OCI-LY3 (cell line): ENCODE data around the gene FRMD4A.

Source experiments
- CTCF ChIP-seq: fragments of 200-600, 300-600 bp; sonication (generic); IDR thresholded peaks from 2 replicates; pipeline ENCODE4 v1.5.1; 2014; ENCODE audit warnings: antibody characterized with exemption, low read length, low read depth
- EZH2phosphoT487 ChIP-seq: fragments of 200-600 bp; shearing (Covaris generic); IDR thresholded peaks from 2 replicates; pipeline ENCODE4 v1.6.1; 2018; ENCODE audit warnings: antibody characterized with exemption, mixed run types, low read depth

GRCh38 chr10:13672548-13672947, 658.2 kb downstream of the FRMD4A start:
- TF ChIP-seq CTCF = no peak
- no peak for TF ChIP-seq EZH2phosphoT487
